Karpas-422 (cell line): ENCODE measurements around the gene ANO1. TPM values are rescaled to one million over a fixed set of nuclear protein-coding genes. Genes with fewer than 3 reads are reported as not detected.

Source experiments
- DNase-seq: peaks from one replicate; pipeline ENCODE4 v3.0.0-alpha.2; 2015
- H2AFZ ChIP-seq: fragments of 200-600 bp; sonication (generic); 2 replicates; pipeline ENCODE4 v1.6.1; 2014; ENCODE audit warnings: antibody characterized with exemption, low read length, mixed read lengths
- H3K27ac ChIP-seq: fragments of 200-600 bp; sonication (generic); 2 replicates; pipeline ENCODE4 v1.5.1; 2014; ENCODE audit warnings: mild to moderate bottlenecking, low read length, moderate library complexity
- H3K27me3 ChIP-seq: fragments of 200-600 bp; sonication (generic); 2 replicates; pipeline ENCODE4 v1.6.1; 2014; ENCODE audit warnings: low read length, mixed read lengths
- H3K36me3 ChIP-seq: fragments of 200-600 bp; sonication (generic); 2 replicates; pipeline ENCODE4 v1.6.1; 2014; ENCODE audit warnings: low read length, mixed read lengths; ENCODE audit not compliant: insufficient read depth
- H3K4me1 ChIP-seq: fragments of 200-600 bp; sonication (generic); 2 replicates; pipeline ENCODE4 v1.6.1; 2014; ENCODE audit warnings: mild to moderate bottlenecking, low read length, mixed read lengths
- H3K4me2 ChIP-seq: fragments of 200-600 bp; sonication (generic); 2 replicates; pipeline ENCODE4 v1.6.1; 2014; ENCODE audit warnings: low read length, low read depth, mild to moderate bottlenecking; ENCODE audit not compliant: poor library complexity, severe bottlenecking
- H3K4me3 ChIP-seq: fragments of 200-600 bp; sonication (generic); 2 replicates; pipeline ENCODE4 v1.5.1; 2014; ENCODE audit warnings: mild to moderate bottlenecking, antibody characterized with exemption, low read length, mixed read lengths
- H3K79me2 ChIP-seq: fragments of 200-600 bp; sonication (generic); 2 replicates; pipeline ENCODE4 v1.6.1; 2014; ENCODE audit warnings: mild to moderate bottlenecking, low read length, mixed read lengths
- H3K9ac ChIP-seq: fragments of 200-600 bp; sonication (generic); 2 replicates; pipeline ENCODE4 v1.6.0; 2014; ENCODE audit warnings: low read length
- H3K9me2 ChIP-seq: fragments of 200-600 bp; sonication (generic), shearing (Covaris generic); replicated peaks from 2 replicates; pipeline ENCODE4 v1.6.0; 2014; ENCODE audit warnings: mild to moderate bottlenecking, low read length, moderate library complexity; ENCODE audit not compliant: insufficient read depth
- H3K9me3 ChIP-seq: fragments of 300-700, 200-600 bp; sonication (generic); 2 replicates; pipeline ENCODE4 v1.6.1; 2014; ENCODE audit warnings: low read length, mixed read lengths
- H4K20me1 ChIP-seq: fragments of 200-600 bp; sonication (generic); 2 replicates; pipeline ENCODE4 v1.6.1; 2014; ENCODE audit warnings: mild to moderate bottlenecking, antibody characterized with exemption, low read length, low read depth; ENCODE audit not compliant: insufficient read depth
- total RNA-seq: library from RNA; depleted of rRNA; stranded (reverse); fragments of >200 nt; shearing (Covaris generic); gene quantifications from 2 replicates; pipeline ENCODE4 v1.2.3, GENCODE V29; 2014; ENCODE audit warnings: low replicate concordance

ANO1 gene
- total RNA-seq, 1 experiment from 2014 or later = not detected

GRCh38 chr11:70122490-70123198 is 44.5 kb downstream of the ANO1 start:
- no peak overlapping the region for H2AFZ ChIP-seq
- no peak overlapping the region for H3K9ac ChIP-seq
- no peaks in the 10 kb centered on the region for H3K36me3 ChIP-seq
- no peak overlapping the region for H3K4me3 ChIP-seq
- DNase-seq = no peak
- H3K9me3 ChIP-seq = no peaks in the 10 kb centered on the region
- no peaks in the 10 kb centered on the region for H3K27me3 ChIP-seq
- H3K79me2 ChIP-seq = no peaks in the 10 kb centered on the region
- H3K4me1 ChIP-seq = no peaks in the 10 kb centered on the region
- H4K20me1 ChIP-seq = no peaks in the 10 kb centered on the region
- H3K4me2 ChIP-seq = no peak overlapping the region
- no peaks in the 10 kb centered on the region for H3K9me2 ChIP-seq
- no peak overlapping the region for H3K27ac ChIP-seq

GRCh38 chr11:70123711-70124110 is 45.6 kb downstream of the ANO1 start:
- Histone ChIP-seq H2AFZ (no peak overlapping the region), H3K27me3 (no peaks in the 10 kb centered on the region), H3K4me3 (no peak overlapping the region), H3K36me3 (no peaks in the 10 kb centered on the region), H3K4me1 (no peaks in the 10 kb centered on the region), H3K27ac (no peak overlapping the region), H4K20me1 (no peaks in the 10 kb centered on the region), H3K79me2 (no peaks in the 10 kb centered on the region), H3K9me2 (no peaks in the 10 kb centered on the region), H3K9me3 (no peaks in the 10 kb centered on the region), H3K9ac (no peak overlapping the region), H3K4me2 (no peak overlapping the region)
- DNase-seq = no peak

DNA sequence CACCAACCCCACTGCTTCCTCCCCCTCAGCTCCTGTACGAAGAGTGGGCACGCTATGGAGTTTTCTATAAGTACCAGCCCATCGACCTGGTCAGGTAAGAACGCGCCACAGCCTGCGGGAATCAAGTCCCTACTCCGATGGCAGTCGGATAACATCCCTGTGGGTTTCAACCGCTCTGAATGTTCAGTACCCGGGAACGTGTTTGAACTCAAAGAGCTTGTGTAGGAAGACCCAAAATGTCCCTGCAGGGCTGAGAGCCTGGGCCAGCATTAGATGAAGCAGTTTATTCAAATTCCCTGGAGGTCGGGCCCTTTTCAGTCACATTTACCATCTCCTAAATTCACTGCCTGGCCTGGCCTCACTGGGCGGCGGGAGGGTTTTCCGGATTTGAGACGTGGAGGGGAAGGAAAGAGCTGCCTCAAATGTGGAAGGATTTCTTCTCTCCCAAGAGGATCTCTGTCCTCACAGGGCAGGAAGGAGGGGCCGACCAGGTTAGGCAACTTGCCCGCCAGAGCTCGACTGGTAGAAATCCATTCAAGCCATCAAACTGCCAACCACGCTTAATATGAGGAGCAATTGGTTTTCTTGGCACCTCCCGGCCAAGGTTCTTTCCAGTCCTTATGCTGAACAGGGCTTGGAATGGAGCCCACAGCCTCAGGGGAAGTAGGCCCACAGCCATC is 46.3 kb downstream of the ANO1 start:
- DNase-seq = no peak
- Histone ChIP-seq H3K9ac (no peak overlapping the region), H3K4me3 (no peak overlapping the region), H4K20me1 (no peaks in the 10 kb centered on the region), H3K36me3 (no peaks in the 10 kb centered on the region), H3K79me2 (no peaks in the 10 kb centered on the region), H3K4me1 (no peaks in the 10 kb centered on the region), H3K9me3 (no peaks in the 10 kb centered on the region), H3K4me2 (no peak overlapping the region), H3K9me2 (no peaks in the 10 kb centered on the region), H2AFZ (no peak overlapping the region), H3K27ac (no peak overlapping the region), H3K27me3 (no peaks in the 10 kb centered on the region)

- Histone ChIP-seq H3K4me3 (no peak overlapping the region), H3K36me3 (no peaks in the 10 kb centered on the region), H3K9me2 (no peaks in the 10 kb centered on the region), H3K27ac (no peak overlapping the region), H3K9me3 (no peaks in the 10 kb centered on the region), H3K9ac (no peak overlapping the region), H3K4me2 (no peak overlapping the region), H2AFZ (no peak overlapping the region), H4K20me1 (no peaks in the 10 kb centered on the region), H3K79me2 (no peaks in the 10 kb centered on the region), H3K27me3 (no peaks in the 10 kb centered on the region), H3K4me1 (no peaks in the 10 kb centered on the region)
- DNase-seq = no peak
These were observed 48.4 kb downstream of the ANO1 start for GRCh38 chr11:70126494-70126893.

- Histone ChIP-seq H3K4me1 (no peaks in the 10 kb centered on the region), H3K27ac (no peak overlapping the region), H3K4me2 (no peak overlapping the region), H3K9ac (no peak overlapping the region), H4K20me1 (no peaks in the 10 kb centered on the region), H2AFZ (no peak overlapping the region), H3K4me3 (no peak overlapping the region), H3K79me2 (no peaks in the 10 kb centered on the region), H3K9me3 (no peaks in the 10 kb centered on the region), H3K9me2 (no peaks in the 10 kb centered on the region), H3K36me3 (no peaks in the 10 kb centered on the region), H3K27me3 (no peaks in the 10 kb centered on the region)
- DNase-seq = no peak
These were observed 49.7 kb downstream of the ANO1 start for GRCh38 chr11:70127653-70128434.

- no peak overlapping the region for H3K9ac ChIP-seq
- no peak overlapping the region for H3K27ac ChIP-seq
These were observed 50.4 kb downstream of the ANO1 start for GRCh38 chr11:70128435-70128906.

DNA sequence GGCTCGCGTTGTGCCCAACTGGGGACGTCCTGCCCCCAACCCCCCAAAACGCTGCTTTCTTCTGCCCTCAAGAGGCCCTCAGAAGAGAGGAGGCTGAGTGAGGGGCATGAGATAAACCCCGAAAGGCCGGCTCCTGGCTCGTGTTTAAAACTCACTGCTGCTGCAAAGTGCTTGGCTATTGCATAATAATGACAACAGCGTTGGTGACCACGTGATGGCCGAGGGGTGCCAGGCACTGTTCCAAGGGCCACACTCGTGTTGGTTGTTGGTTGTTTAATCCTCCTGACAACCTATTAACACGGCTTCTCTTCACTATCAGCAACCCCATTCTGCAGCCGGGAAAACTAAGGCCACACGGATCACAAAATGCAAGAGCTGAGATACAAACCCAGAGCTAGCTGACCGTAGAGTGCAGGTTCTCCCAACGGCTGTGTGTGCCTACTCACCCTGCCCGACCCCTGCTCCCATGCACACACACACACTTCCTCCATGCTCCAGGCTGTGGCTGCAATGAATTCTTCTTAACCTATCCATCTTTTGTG is 51.0 kb downstream of the ANO1 start:
- Histone ChIP-seq H3K4me1 (no peaks in the 10 kb centered on the region), H3K9ac (no peak overlapping the region), H3K79me2 (no peaks in the 10 kb centered on the region), H2AFZ (no peak overlapping the region), H3K9me3 (no peaks in the 10 kb centered on the region), H3K27ac (no peak overlapping the region), H3K27me3 (no peaks in the 10 kb centered on the region), H3K9me2 (no peaks in the 10 kb centered on the region), H3K4me2 (no peak overlapping the region), H3K36me3 (no peaks in the 10 kb centered on the region), H3K4me3 (no peak overlapping the region), H4K20me1 (no peaks in the 10 kb centered on the region)
- no peak for DNase-seq

More at GRCh38 chr11:70128435-70128906, 50.4 kb downstream of the ANO1 start:
- no peaks in the 10 kb centered on the region for H4K20me1 ChIP-seq
- no peak overlapping the region for H2AFZ ChIP-seq
- H3K4me2 ChIP-seq = no peak overlapping the region
- no peaks in the 10 kb centered on the region for H3K36me3 ChIP-seq
- no peaks in the 10 kb centered on the region for H3K9me2 ChIP-seq
- H3K79me2 ChIP-seq = no peaks in the 10 kb centered on the region
- no peaks in the 10 kb centered on the region for H3K9me3 ChIP-seq
- H3K4me3 ChIP-seq = no peak overlapping the region
- no peak for DNase-seq
- no peaks in the 10 kb centered on the region for H3K4me1 ChIP-seq
- no peaks in the 10 kb centered on the region for H3K27me3 ChIP-seq

DNA sequence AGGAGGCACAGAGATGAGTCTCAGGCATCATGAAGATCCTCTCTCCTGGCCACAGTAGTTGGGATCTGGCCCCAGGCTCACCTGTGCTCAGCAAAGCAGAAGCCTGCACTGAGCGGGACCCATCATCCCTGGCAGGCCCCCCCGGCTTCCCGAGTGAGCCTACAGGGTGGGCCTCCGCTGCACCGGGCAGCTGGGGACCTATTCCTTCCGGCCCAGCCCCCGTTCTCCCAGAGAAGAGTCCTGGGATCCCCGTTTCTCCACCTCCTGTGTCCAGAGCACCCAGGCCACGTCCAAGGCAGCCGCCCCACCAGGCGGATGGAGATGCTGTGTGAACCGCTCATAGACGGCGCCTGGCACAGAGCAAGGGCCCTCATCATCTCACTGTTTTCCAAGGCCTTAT is 52.5 kb downstream of the ANO1 start:
- no peaks in the 10 kb centered on the region for H3K79me2 ChIP-seq
- no peak overlapping the region for H3K9ac ChIP-seq
- no peaks in the 10 kb centered on the region for H3K9me2 ChIP-seq
- no peaks in the 10 kb centered on the region for H3K27me3 ChIP-seq
- H3K36me3 ChIP-seq = no peaks in the 10 kb centered on the region
- H4K20me1 ChIP-seq = no peaks in the 10 kb centered on the region
- DNase-seq = no peak
- no peaks in the 10 kb centered on the region for H3K4me1 ChIP-seq
- H3K9me3 ChIP-seq = no peaks in the 10 kb centered on the region
- no peak overlapping the region for H3K27ac ChIP-seq
- H3K4me2 ChIP-seq = no peak overlapping the region
- H3K4me3 ChIP-seq = no peak overlapping the region
- no peak overlapping the region for H2AFZ ChIP-seq
